SK-N-SH (cell line): ENCODE measurements around the gene MUSK. TPM values are rescaled to one million over a fixed set of nuclear protein-coding genes. Genes with fewer than 3 reads are reported as not detected.

Experiments used
- CTCF ChIA-PET: fragments of 300-600, 350-600 bp; formaldehyde crosslinking; extraction: SDS; loops from one replicate; lab custom pipeline; 2021; lab: Yijun Ruan, JAX
- POLR2A ChIA-PET: fragments of 350-600 bp; sonication (Branson Sonifier 250); formaldehyde crosslinking; extraction: SDS; loops from one replicate; lab custom pipeline; 2020; ENCODE audit warnings: antibody characterized with exemption, inconsistent platforms; lab: Yijun Ruan, JAX
- DNase-seq: peaks from one replicate; pipeline ENCODE4 v3.0.0; 2012
- H2AFZ ChIP-seq: fragments of 200-600 bp; sonication (generic); 2 replicates; pipeline ENCODE4 v1.8.1; 2016; ENCODE audit warnings: antibody characterized with exemption, mild to moderate bottlenecking, low read depth
- H3F3A ChIP-seq: fragments of 200-600 bp; sonication (generic); replicated peaks from 2 replicates; pipeline ENCODE3; 2016; ENCODE audit warnings: antibody characterized with exemption, mild to moderate bottlenecking; ENCODE audit not compliant: insufficient read depth
- H3K27ac ChIP-seq, 2 experiments: fragments of 200-500 bp in 1 of 2; fragments of 200-600 bp in 1 of 2; sonication (Bioruptor generic) in 1 of 2; sonication (generic), shearing (Covaris generic) in 1 of 2; 2 replicates each; pipeline versions ENCODE4 v1.5.1 to v1.6.1; 2014 to 2016; ENCODE audit warnings: low read depth in 2 of 2, inconsistent platforms in 1 of 2, low read length in 1 of 2, mild to moderate bottlenecking in 1 of 2, mixed read lengths in 1 of 2
- H3K27me3 ChIP-seq: fragments of 200-600 bp; sonication (generic), shearing (Covaris generic); 2 replicates; pipeline ENCODE4 v1.6.1; 2016; ENCODE audit warnings: mixed run types; ENCODE audit not compliant: insufficient read depth
- H3K36me3 ChIP-seq, 2 experiments: fragments of 200-500 bp in 1 of 2; fragments of 200-600 bp in 1 of 2; sonication (Bioruptor generic) in 1 of 2; sonication (generic) in 1 of 2; replicated peaks in 1 of 2; 2 replicates each; pipeline versions ENCODE3 to v1.5.1; 2014 to 2016; ENCODE audit warnings: low read length in 1 of 2, mild to moderate bottlenecking in 1 of 2; ENCODE audit not compliant: insufficient read depth in 2 of 2, control insufficient read depth in 1 of 2
- H3K4me1 ChIP-seq, 2 experiments: fragments of 200-500 bp in 1 of 2; fragments of 200-600 bp in 1 of 2; sonication (Bioruptor generic) in 1 of 2; sonication (generic), shearing (Covaris generic) in 1 of 2; 2 replicates each; pipeline versions ENCODE4 v1.5.1 to v1.6.1; 2014 to 2016; ENCODE audit warnings: low read depth in 1 of 2, low read length in 1 of 2, mixed run types in 1 of 2; ENCODE audit not compliant: insufficient read depth in 2 of 2, control insufficient read depth in 1 of 2
- H3K4me2 ChIP-seq: fragments of 200-600 bp; sonication (generic), shearing (Covaris generic); 2 replicates; pipeline ENCODE4 v1.6.1; 2017; ENCODE audit warnings: mixed run types
- H3K4me3 ChIP-seq, 2 experiments: fragments of 200-500 bp in 1 of 2; fragments of 200-600 bp in 1 of 2; sonication (Bioruptor generic) in 1 of 2; sonication (generic), shearing (Covaris generic) in 1 of 2; 2 replicates each; pipeline versions ENCODE4 v1.5.1 to v1.8.1; 2014 to 2016; ENCODE audit warnings: low read depth in 2 of 2, inconsistent platforms in 1 of 2, low read length in 1 of 2, mild to moderate bottlenecking in 1 of 2, mixed read lengths in 1 of 2, moderate library complexity in 1 of 2
- H3K79me2 ChIP-seq: fragments of 200-600 bp; sonication (generic); 2 replicates; pipeline ENCODE4 v1.8.1; 2017; ENCODE audit warnings: mild to moderate bottlenecking; ENCODE audit not compliant: insufficient read depth
- H3K9ac ChIP-seq: fragments of 200-600 bp; sonication (generic); 2 replicates; pipeline ENCODE4 v1.6.1; 2017; ENCODE audit warnings: mixed run types
- H3K9me2 ChIP-seq: fragments of 200-600 bp; sonication (generic); 2 replicates; pipeline ENCODE4 v1.6.1; 2017; ENCODE audit warnings: mixed run types
- H3K9me3 ChIP-seq: fragments of 200-600 bp; sonication (generic); 2 replicates; pipeline ENCODE4 v1.6.1; 2017; ENCODE audit warnings: mixed run types, mild to moderate bottlenecking, moderate library complexity
- H4K20me1 ChIP-seq: fragments of 200-600 bp; sonication (generic); 2 replicates; pipeline ENCODE4 v1.6.1; 2017; ENCODE audit warnings: mild to moderate bottlenecking, mixed run types; ENCODE audit not compliant: insufficient read depth
- CHD2 ChIP-seq: fragments of 150-350 bp; IDR thresholded peaks from 2 replicates; pipeline ENCODE4 v1.6.1; 2018; ENCODE audit warnings: low read length; ENCODE audit not compliant: partially characterized antibody
- ELF1 ChIP-seq: IDR thresholded peaks from 2 replicates; pipeline ENCODE4 v1.4.0; 2012
- EP300 ChIP-seq, 2 experiments: IDR thresholded peaks; 2 replicates each; pipeline versions ENCODE4 v1.4.0 to v1.6.1; 2012; ENCODE audit warnings: borderline replicate concordance in 1 of 2, low read depth in 1 of 2, low read length in 1 of 2
- EZH2phosphoT487 ChIP-seq: fragments of 200-600 bp; sonication (generic); IDR thresholded peaks from 2 replicates; pipeline ENCODE4 v1.6.1; 2017; ENCODE audit warnings: low read depth, mixed run types, mild to moderate bottlenecking, antibody characterized with exemption, moderate library complexity, borderline replicate concordance
- FOXJ3 ChIP-seq: sonication (generic); formaldehyde crosslinking; IDR thresholded peaks from 2 replicates; pipeline ENCODE4 v1.5.1; 2020; ENCODE audit warnings: mild to moderate bottlenecking, missing genetic modification reagents
- FOXM1 ChIP-seq: IDR thresholded peaks from 2 replicates; pipeline ENCODE4 v1.4.0; 2012; ENCODE audit warnings: low read depth, mild to moderate bottlenecking
- GABPA ChIP-seq: IDR thresholded peaks from 2 replicates; pipeline ENCODE4 v1.4.0; 2012; ENCODE audit warnings: low read depth, mild to moderate bottlenecking
- GATA2 ChIP-seq: sonication (generic); formaldehyde crosslinking; IDR thresholded peaks from 2 replicates; pipeline ENCODE4 v1.5.0; 2020; ENCODE audit warnings: mild to moderate bottlenecking, missing genetic modification reagents
- IRF3 ChIP-seq: fragments of 150-350 bp; IDR thresholded peaks from 2 replicates; pipeline ENCODE4 v1.6.1; 2016; ENCODE audit warnings: mild to moderate bottlenecking, low read depth, low read length
- JUND ChIP-seq: IDR thresholded peaks from 2 replicates; pipeline ENCODE4 v1.4.0; 2012
- MEF2A ChIP-seq: IDR thresholded peaks from 2 replicates; pipeline ENCODE4 v1.4.0; 2012; ENCODE audit warnings: low read depth, borderline replicate concordance
- NFIC ChIP-seq: IDR thresholded peaks from 2 replicates; pipeline ENCODE4 v1.4.0; 2012; ENCODE audit warnings: borderline replicate concordance
- PBX3 ChIP-seq: IDR thresholded peaks from 2 replicates; pipeline ENCODE4; 2012
- POLR2AphosphoS5 ChIP-seq: IDR thresholded peaks from 2 replicates; pipeline ENCODE4 v1.6.1; 2012; ENCODE audit warnings: low read depth, low read length
- RAD21 ChIP-seq: IDR thresholded peaks from 2 replicates; pipeline ENCODE4 v1.6.1; 2012; ENCODE audit warnings: mild to moderate bottlenecking, low read length
- RCOR1 ChIP-seq: fragments of 150-350 bp; IDR thresholded peaks from 2 replicates; pipeline ENCODE4 v1.6.1; 2017; ENCODE audit warnings: antibody characterized with exemption, low read length
- RFX5 ChIP-seq: IDR thresholded peaks from 2 replicates; pipeline ENCODE4 v1.6.1; 2012; ENCODE audit warnings: mild to moderate bottlenecking, improper control_type of control experiment, low read length
- SIN3A ChIP-seq: IDR thresholded peaks from 2 replicates; pipeline ENCODE4 v1.6.1; 2012; ENCODE audit warnings: low read depth, mild to moderate bottlenecking, low read length, moderate library complexity, borderline replicate concordance
- SMC3 ChIP-seq: IDR thresholded peaks from 2 replicates; pipeline ENCODE4 v1.6.1; 2012; ENCODE audit warnings: low read depth, low read length, improper control_type of control experiment
- TAF1 ChIP-seq: IDR thresholded peaks from 2 replicates; pipeline ENCODE4 v1.6.1; 2012; ENCODE audit warnings: low read depth, mild to moderate bottlenecking, low read length, moderate library complexity, borderline replicate concordance
- TCF12 ChIP-seq: IDR thresholded peaks from 2 replicates; pipeline ENCODE4 v1.4.0; 2012
- USF1 ChIP-seq: IDR thresholded peaks from 2 replicates; pipeline ENCODE4 v1.4.0; 2012; ENCODE audit warnings: low read depth, borderline replicate concordance
- USF2 ChIP-seq: fragments of 150-350 bp; IDR thresholded peaks from 2 replicates; pipeline ENCODE4 v1.6.1; 2017; ENCODE audit warnings: antibody characterized with exemption, low read length, low read depth, borderline replicate concordance
- YY1 ChIP-seq: IDR thresholded peaks from 2 replicates; pipeline ENCODE4 v1.4.0; 2012; ENCODE audit warnings: low read depth, mild to moderate bottlenecking
- WGBS: methylation state at CpG from one replicate; pipeline ENCODE4 v1.1.6; 2017; ENCODE audit warnings: low lambda C conversion rate; 5-methylcytosine and 5-hydroxymethylcytosine counted together
- polyA plus RNA-seq, 3 experiments: library from polyadenylated mRNA; depleted of rRNA; stranded (reverse); fragments of >200 nt; gene quantifications; 2 replicates each; pipeline ENCODE4 v1.2.3, GENCODE V29; 2012

The MUSK gene
- polyA plus RNA-seq, 1 of the 3 experiments (the other 2 are of a cell fraction): not detected

GRCh38 chr9:110752766-110753165, 84.2 kb downstream of the MUSK start (continued):
- TF ChIP-seq PBX3 (peak; percentile 85), USF2 (no peak), FOXM1 (0 out of 2 replicates have a peak, but pooled peaks have one; percentile 58), MEF2A (peak; percentile 69; the same call in 1 of the 2 replicates), GATA2 (no peak), CHD2 (no peak), JUND (peak; percentile 92), IRF3 (no peak)

- 52% methylated on average over 1 of the region's 1 CpG for WGBS
- Histone ChIP-seq H4K20me1 (no peaks in the 10 kb centered on the region), H2AFZ (no peak overlapping the region), H3K36me3 (no peaks in the 10 kb centered on the region), H3K9me2 (0 out of 2 replicates have a peak, but pooled peaks cover 4% of the 10 kb centered on the region), H3F3A (peaks cover 14% of the 10 kb centered on the region), H3K27ac (peak overlapping the region; percentile 70 to 83; a peak in 2 of 4 replicates), H3K4me1 (peaks cover 9 to 28% of the 10 kb centered on the region in 2 experiments; a peak in 3 of 4 replicates), H3K9ac (no peak overlapping the region), H3K4me2 (no peak overlapping the region), H3K79me2 (no peaks in the 10 kb centered on the region), H3K4me3 (no peak overlapping the region), H3K9me3 (no peaks in the 10 kb centered on the region), H3K27me3 (no peaks in the 10 kb centered on the region)
- ChIA-PET POLR2A (no interaction called here), CTCF (interaction anchor here (0.6 to 1.7 kb wide), 3 partner anchors 10 to 135 kb away, joined by 3 to 5 read pairs (median 3); no protein-coding TSS in a partner anchor)
- DNase-seq: peak; percentile 55
- no peak for TF ChIP-seq GABPA
- TF ChIP-seq GATA2: peak; percentile 94
- TF ChIP-seq ELF1: no peak
- peak; percentile 78 for TF ChIP-seq POLR2AphosphoS5
- peak; percentile 85 for TF ChIP-seq FOXJ3
- TF ChIP-seq RAD21: peak; percentile 41; the same call in 1 of the 2 replicates
- peak; percentile 93 for TF ChIP-seq TCF12
- TF ChIP-seq IRF3: no peak
- no peak for TF ChIP-seq RFX5
- no peak for TF ChIP-seq TAF1
- TF ChIP-seq CHD2: peak; percentile 80
- TF ChIP-seq SIN3A: no peak
- TF ChIP-seq USF2: no peak
- TF ChIP-seq YY1: no peak
- TF ChIP-seq USF1: no peak
- TF ChIP-seq RCOR1: peak; percentile 97
- TF ChIP-seq EP300 (IDR thresholded peaks at IDR 0.05; ENCODE audit: borderline replicate concordance in 1 of 2, low read depth in 1 of 2, low read length in 1 of 2): peak in 1 of 2 experiments; percentile 97; a peak in 2 of 4 replicates
- TF ChIP-seq NFIC: no peak; the same call in 1 of the 2 replicates
- no peak for TF ChIP-seq EZH2phosphoT487
- peak; percentile 23; the same call in 1 of the 2 replicates for TF ChIP-seq PBX3
- TF ChIP-seq SMC3: no peak
- TF ChIP-seq FOXM1: no peak
Measured at GRCh38 chr9:110753731-110754231, 85.2 kb downstream of the MUSK start.
